Panc1 (cell line): Measurements from ENCODE around the gene FSIP1. TPM values are rescaled to one million over a fixed set of nuclear protein-coding genes. Genes with fewer than 3 reads are reported as not detected.

ENCODE experiments used
- ATAC-seq: fragments of 200-7000 bp; cut with Tn5 transposase; 2 replicates; pipeline ENCODE4 v1.9.1; 2020; ENCODE audit warnings: mild to moderate bottlenecking, moderate library complexity
- BruUV-seq: library from RNA; stranded (reverse); fragments of 400-500 nt; replicated peaks from 2 replicates; lab custom pipeline; 2021; lab: Mats Ljungman, UMichigan
- CTCF ChIA-PET: fragments of 300-600 bp; sonication (Branson Sonifier 250); formaldehyde crosslinking; loops from one replicate; lab custom pipeline; 2022; ENCODE audit warnings: antibody characterized with exemption; lab: Charles Lee
- POLR2A ChIA-PET: fragments of 300-600 bp; sonication (Branson Sonifier 250); formaldehyde crosslinking; loops from one replicate; lab custom pipeline; 2022; ENCODE audit warnings: antibody characterized with exemption; lab: Charles Lee
- DNase-seq: peaks from one replicate; pipeline ENCODE4 v3.0.0-alpha.2; 2010; ENCODE audit warnings: low read depth, low spot score
- H3K27ac ChIP-seq: 2 replicates; pipeline ENCODE4 v1.5.1; 2011; ENCODE audit warnings: mild to moderate bottlenecking, low read length, inconsistent platforms
- H3K27me3 ChIP-seq: fragments of 200-500 bp; sonication (Bioruptor generic); 2 replicates; pipeline ENCODE4 v1.6.0; 2014; ENCODE audit warnings: low read length, inconsistent platforms; ENCODE audit not compliant: control insufficient read depth, insufficient read depth
- H3K36me3 ChIP-seq: fragments of 200-500 bp; sonication (Bioruptor generic); 2 replicates; pipeline ENCODE4 v1.5.1; 2014; ENCODE audit warnings: inconsistent platforms, mild to moderate bottlenecking, low read length, moderate library complexity; ENCODE audit not compliant: control insufficient read depth, insufficient read depth
- H3K4me1 ChIP-seq: 2 replicates; pipeline ENCODE4 v1.5.1; 2011; ENCODE audit warnings: inconsistent platforms, mild to moderate bottlenecking, low read length, moderate library complexity; ENCODE audit not compliant: control insufficient read depth, insufficient read depth
- H3K4me3 ChIP-seq, 2 experiments: 2 replicates each; pipeline ENCODE4 v1.5.1; 2011 to 2012; ENCODE audit warnings: low read depth in 2 of 2, low read length in 2 of 2, mild to moderate bottlenecking in 2 of 2, inconsistent platforms in 1 of 2, moderate library complexity in 1 of 2
- H3K9me3 ChIP-seq: fragments of 200-500 bp; sonication (Bioruptor generic); 2 replicates; pipeline ENCODE4 v1.5.1; 2014; ENCODE audit warnings: low read depth, mild to moderate bottlenecking, inconsistent platforms, low read length, moderate library complexity; ENCODE audit not compliant: control insufficient read depth, insufficient read depth
- POLR2AphosphoS5 ChIP-seq: IDR thresholded peaks from 2 replicates; pipeline ENCODE4 v1.6.1; 2012; ENCODE audit warnings: mild to moderate bottlenecking, low read depth, low read length, moderate library complexity
- SIN3A ChIP-seq: IDR thresholded peaks from 2 replicates; pipeline ENCODE4 v1.6.1; 2012; ENCODE audit warnings: low read depth, mild to moderate bottlenecking, low read length, moderate library complexity, borderline replicate concordance; ENCODE audit not compliant: insufficient read depth
- TCF7L2 ChIP-seq: IDR thresholded peaks from 2 replicates; pipeline ENCODE4 v1.6.1; 2011; ENCODE audit warnings: mild to moderate bottlenecking, low read depth, low read length, inconsistent platforms
- in situ Hi-C: cut with HindIII; loops from 2 replicates; pipeline ENCODE4 v1.10.0; 2016; ENCODE audit warnings: low sequenced_read_pairs, low pct_unique_long_range_greater_than_20kb
- intact Hi-C: fragments of 100-400 bp; cut with micrococcal nuclease; formaldehyde crosslinking; loops from one replicate; pipeline ENCODE4 v1.10.0; 2022; ENCODE audit not compliant: unreplicated experiment
- total RNA-seq: library from RNA; stranded (reverse); gene quantifications from one replicate; pipeline ENCODE4 v1.2.1, GENCODE V29; 2021; ENCODE audit not compliant: unreplicated experiment
- TF ChIP-seq, protein P1 (sequence below): fragments of 450-650 bp; IDR thresholded peaks from 2 replicates; pipeline ENCODE4 v1.5.1; 2017; ENCODE audit warnings: mild to moderate bottlenecking
- TF ChIP-seq, protein P2 (sequence below), 2 experiments: IDR thresholded peaks; 2 replicates each; pipeline ENCODE4 v1.6.1; 2011 to 2012; ENCODE audit warnings: low read depth in 2 of 2, control low read depth in 1 of 2, low read length in 1 of 2, mild to moderate bottlenecking in 1 of 2, moderate library complexity in 1 of 2; ENCODE audit not compliant: insufficient read depth in 1 of 2

Gene FSIP1
- total RNA-seq, 1 experiment from 2014 or later = 1.4 TPM

DNA sequence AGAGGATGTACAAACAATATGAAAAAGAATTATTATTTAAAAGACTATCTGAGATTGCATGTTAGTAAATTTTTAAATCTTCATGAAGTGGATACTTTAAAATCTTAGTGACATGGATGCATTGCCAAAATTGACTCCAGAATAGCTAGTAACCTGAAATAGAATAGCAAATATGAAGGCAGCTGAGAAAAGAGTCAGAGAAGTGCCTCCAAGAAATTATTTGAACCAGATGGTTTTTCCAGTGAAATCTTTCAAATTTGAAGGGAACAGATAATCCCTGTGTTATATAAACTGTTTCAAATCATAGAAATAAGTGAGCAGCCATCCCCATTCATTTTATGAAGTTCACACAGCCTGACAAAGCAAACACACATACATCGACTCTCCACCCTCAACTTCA is 29.6 kb downstream of the FSIP1 start:
- in situ Hi-C loops = no loop called here
- intact Hi-C loops = loop anchor here (10.0 kb wide), 1 partner anchor 158 kb away; no protein-coding TSS in a partner anchor
- TF ChIP-seq, protein P1, sequence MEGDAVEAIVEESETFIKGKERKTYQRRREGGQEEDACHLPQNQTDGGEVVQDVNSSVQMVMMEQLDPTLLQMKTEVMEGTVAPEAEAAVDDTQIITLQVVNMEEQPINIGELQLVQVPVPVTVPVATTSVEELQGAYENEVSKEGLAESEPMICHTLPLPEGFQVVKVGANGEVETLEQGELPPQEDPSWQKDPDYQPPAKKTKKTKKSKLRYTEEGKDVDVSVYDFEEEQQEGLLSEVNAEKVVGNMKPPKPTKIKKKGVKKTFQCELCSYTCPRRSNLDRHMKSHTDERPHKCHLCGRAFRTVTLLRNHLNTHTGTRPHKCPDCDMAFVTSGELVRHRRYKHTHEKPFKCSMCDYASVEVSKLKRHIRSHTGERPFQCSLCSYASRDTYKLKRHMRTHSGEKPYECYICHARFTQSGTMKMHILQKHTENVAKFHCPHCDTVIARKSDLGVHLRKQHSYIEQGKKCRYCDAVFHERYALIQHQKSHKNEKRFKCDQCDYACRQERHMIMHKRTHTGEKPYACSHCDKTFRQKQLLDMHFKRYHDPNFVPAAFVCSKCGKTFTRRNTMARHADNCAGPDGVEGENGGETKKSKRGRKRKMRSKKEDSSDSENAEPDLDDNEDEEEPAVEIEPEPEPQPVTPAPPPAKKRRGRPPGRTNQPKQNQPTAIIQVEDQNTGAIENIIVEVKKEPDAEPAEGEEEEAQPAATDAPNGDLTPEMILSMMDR = no peak
- no peak for TF ChIP-seq TCF7L2
- Histone ChIP-seq H3K27ac (no peak overlapping the region), H3K36me3 (no peaks in the 10 kb centered on the region), H3K27me3 (no peaks in the 10 kb centered on the region), H3K4me1 (no peaks in the 10 kb centered on the region), H3K4me3 (no peak overlapping the region), H3K9me3 (no peaks in the 10 kb centered on the region)
- POLR2A ChIA-PET = no interaction called here
- CTCF ChIA-PET = no interaction called here
- no peak for DNase-seq
- ATAC-seq = no peak
- no TSS peak for BruUV-seq

DNA sequence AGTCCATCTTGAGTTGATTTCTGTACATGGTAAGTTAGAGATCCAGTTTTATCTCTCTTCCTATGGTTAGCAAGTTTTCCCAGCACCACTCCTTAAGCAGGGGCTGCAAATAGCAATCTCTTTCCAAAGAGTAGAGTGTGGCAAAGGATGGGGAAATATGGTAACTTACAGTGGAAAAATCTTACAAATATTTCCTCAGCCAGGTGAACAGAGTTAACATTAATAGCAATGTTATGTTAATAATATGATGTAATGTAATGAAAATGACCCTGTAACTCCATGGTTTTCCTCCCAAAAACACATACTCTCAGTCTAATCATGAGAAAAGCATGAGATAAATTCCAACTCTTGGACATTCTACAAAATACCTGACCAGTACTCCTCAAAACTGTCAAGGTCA is 30.4 kb downstream of the FSIP1 start:
- Histone ChIP-seq H3K27ac (no peak overlapping the region), H3K36me3 (no peaks in the 10 kb centered on the region), H3K4me3 (no peak overlapping the region), H3K27me3 (no peaks in the 10 kb centered on the region), H3K9me3 (no peaks in the 10 kb centered on the region), H3K4me1 (no peaks in the 10 kb centered on the region)
- TF ChIP-seq, protein P2, sequence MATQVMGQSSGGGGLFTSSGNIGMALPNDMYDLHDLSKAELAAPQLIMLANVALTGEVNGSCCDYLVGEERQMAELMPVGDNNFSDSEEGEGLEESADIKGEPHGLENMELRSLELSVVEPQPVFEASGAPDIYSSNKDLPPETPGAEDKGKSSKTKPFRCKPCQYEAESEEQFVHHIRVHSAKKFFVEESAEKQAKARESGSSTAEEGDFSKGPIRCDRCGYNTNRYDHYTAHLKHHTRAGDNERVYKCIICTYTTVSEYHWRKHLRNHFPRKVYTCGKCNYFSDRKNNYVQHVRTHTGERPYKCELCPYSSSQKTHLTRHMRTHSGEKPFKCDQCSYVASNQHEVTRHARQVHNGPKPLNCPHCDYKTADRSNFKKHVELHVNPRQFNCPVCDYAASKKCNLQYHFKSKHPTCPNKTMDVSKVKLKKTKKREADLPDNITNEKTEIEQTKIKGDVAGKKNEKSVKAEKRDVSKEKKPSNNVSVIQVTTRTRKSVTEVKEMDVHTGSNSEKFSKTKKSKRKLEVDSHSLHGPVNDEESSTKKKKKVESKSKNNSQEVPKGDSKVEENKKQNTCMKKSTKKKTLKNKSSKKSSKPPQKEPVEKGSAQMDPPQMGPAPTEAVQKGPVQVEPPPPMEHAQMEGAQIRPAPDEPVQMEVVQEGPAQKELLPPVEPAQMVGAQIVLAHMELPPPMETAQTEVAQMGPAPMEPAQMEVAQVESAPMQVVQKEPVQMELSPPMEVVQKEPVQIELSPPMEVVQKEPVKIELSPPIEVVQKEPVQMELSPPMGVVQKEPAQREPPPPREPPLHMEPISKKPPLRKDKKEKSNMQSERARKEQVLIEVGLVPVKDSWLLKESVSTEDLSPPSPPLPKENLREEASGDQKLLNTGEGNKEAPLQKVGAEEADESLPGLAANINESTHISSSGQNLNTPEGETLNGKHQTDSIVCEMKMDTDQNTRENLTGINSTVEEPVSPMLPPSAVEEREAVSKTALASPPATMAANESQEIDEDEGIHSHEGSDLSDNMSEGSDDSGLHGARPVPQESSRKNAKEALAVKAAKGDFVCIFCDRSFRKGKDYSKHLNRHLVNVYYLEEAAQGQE (IDR thresholded peaks at IDR 0.05; ENCODE audit: insufficient read depth in 1 of 2, low read depth in 2 of 2, low read length in 1 of 2) = no peak
- TF ChIP-seq TCF7L2 = no peak
- TF ChIP-seq SIN3A = no peak
- TF ChIP-seq, protein P1 = no peak
- TF ChIP-seq POLR2AphosphoS5 = no peak
- CTCF ChIA-PET = no interaction called here
- no peak for DNase-seq
- intact Hi-C loops (loop anchor here (10.0 kb wide), 1 partner anchor 157 kb away; no protein-coding TSS in a partner anchor), in situ Hi-C loops (no loop called here)
- POLR2A ChIA-PET = no interaction called here
- no TSS peak for BruUV-seq
- ATAC-seq = no peak
